Breast epithelium (tissue), 4 donors: Measurements from ENCODE around the gene ABHD5. TPM values are rescaled to one million over a fixed set of nuclear protein-coding genes. Genes with fewer than 3 reads are reported as not detected.

Experiments
- DNase-seq, 2 donors: peaks; one replicate each; pipeline ENCODE4 v3.0.0-alpha.2; 2019; ENCODE audit warnings: low spot score in 2 of 2
- H3K27ac ChIP-seq, 2 donors: fragments of 200-600 bp; sonication (generic) in 1 of 2; one replicate each; pipeline ENCODE4 v1.5.1; 2016 to 2019; ENCODE audit warnings: mild to moderate bottlenecking in 1 of 2
- H3K27me3 ChIP-seq, 2 donors: fragments of 200-600 bp; sonication (generic) in 1 of 2; one replicate each; pipeline versions ENCODE4 v1.5.1 to v1.6.0; 2017 to 2019; ENCODE audit warnings: control low read depth in 1 of 2, mild to moderate bottlenecking in 1 of 2
- H3K36me3 ChIP-seq: fragments of 200-600 bp; one replicate; pipeline ENCODE4 v1.5.1; 2019
- H3K4me1 ChIP-seq, 2 donors: fragments of 200-600 bp; sonication (generic); one replicate each; pipeline ENCODE4 v1.5.1; 2016 to 2019; ENCODE audit warnings: control low read depth in 1 of 2
- H3K4me3 ChIP-seq, 3 donors: fragments of 200-600 bp; sonication (generic); 1 replicate in 2 of 3; 2 replicates in 1 of 3; pipeline ENCODE4 v1.5.1; 2016 to 2019; ENCODE audit warnings: mild to moderate bottlenecking in 3 of 3, moderate library complexity in 2 of 3
- H3K9me3 ChIP-seq, 2 donors: fragments of 200-600 bp; sonication (generic) in 1 of 2; one replicate each; pipeline ENCODE4 v1.5.1; 2016 to 2019; ENCODE audit warnings: control low read depth in 1 of 2
- POLR2A ChIP-seq: fragments of 450-650 bp; IDR thresholded peaks from one replicate; pipeline ENCODE4 v1.6.1; 2016; ENCODE audit warnings: antibody characterized with exemption, mild to moderate bottlenecking, moderate library complexity
- POLR2AphosphoS5 ChIP-seq, 3 donors: sonication (generic); formaldehyde crosslinking; IDR thresholded peaks; one replicate each; pipeline ENCODE4 v1.6.1; 2017; ENCODE audit warnings: antibody characterized with exemption in 3 of 3
- intact Hi-C: fragments of 100-400 bp; cut with DNase I; formaldehyde crosslinking; loops from one replicate; pipeline ENCODE4 v1.15.1; 2023; ENCODE audit warnings: low total_unique reads
- total RNA-seq, 3 donors: library from RNA; depleted of rRNA; stranded (reverse); fragments of >200 nt; gene quantifications; one replicate each; pipeline ENCODE4 v1.1.0, GENCODE V29; 2016
- TF ChIP-seq, protein P1 (sequence below), 3 donors: fragments of 450-650 bp; IDR thresholded peaks; one replicate each; pipeline ENCODE4 v1.5.1; 2016 to 2017; ENCODE audit warnings: antibody characterized with exemption in 3 of 3, mild to moderate bottlenecking in 3 of 3, moderate library complexity in 3 of 3

Gene ABHD5
- total RNA-seq, 3 donors from 2014 or later: 40.0 to 99.9 (median 47.9) TPM

DNA sequence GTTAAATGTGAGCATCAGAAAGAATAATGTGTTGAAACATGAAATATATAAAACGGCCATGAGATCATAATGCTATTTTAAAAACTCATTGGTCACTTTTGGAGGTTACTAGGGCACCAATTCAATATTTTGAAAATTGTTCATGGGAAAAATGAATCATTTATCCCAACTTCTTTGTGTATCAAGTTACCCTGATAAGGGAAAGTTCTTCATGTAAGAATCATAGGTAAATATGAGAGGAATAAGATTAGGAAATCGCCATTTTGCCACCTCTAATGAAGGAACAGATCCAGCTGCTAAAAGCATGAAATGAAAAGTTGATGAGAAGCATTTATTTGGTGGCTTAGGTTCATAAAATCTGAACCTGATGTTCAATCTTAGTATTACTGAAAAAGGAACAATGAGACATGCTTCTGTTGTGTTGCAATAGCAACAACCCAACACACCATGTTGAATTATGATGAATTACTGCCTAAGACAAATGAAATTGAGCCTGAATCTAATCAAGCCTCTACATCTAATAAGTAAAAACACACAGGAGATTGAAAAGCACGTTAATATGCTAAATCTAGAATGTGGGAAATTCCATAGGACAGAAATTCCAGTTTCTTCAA is 32.5 kb downstream of the ABHD5 start:
- H3K9me3 ChIP-seq: no peaks in the 10 kb centered on the region
- no peaks in the 10 kb centered on the region for H3K27me3 ChIP-seq
- TF ChIP-seq POLR2A: no peak
- TF ChIP-seq POLR2AphosphoS5 (IDR thresholded peaks at IDR 0.05): no peak
- TF ChIP-seq, protein P1, sequence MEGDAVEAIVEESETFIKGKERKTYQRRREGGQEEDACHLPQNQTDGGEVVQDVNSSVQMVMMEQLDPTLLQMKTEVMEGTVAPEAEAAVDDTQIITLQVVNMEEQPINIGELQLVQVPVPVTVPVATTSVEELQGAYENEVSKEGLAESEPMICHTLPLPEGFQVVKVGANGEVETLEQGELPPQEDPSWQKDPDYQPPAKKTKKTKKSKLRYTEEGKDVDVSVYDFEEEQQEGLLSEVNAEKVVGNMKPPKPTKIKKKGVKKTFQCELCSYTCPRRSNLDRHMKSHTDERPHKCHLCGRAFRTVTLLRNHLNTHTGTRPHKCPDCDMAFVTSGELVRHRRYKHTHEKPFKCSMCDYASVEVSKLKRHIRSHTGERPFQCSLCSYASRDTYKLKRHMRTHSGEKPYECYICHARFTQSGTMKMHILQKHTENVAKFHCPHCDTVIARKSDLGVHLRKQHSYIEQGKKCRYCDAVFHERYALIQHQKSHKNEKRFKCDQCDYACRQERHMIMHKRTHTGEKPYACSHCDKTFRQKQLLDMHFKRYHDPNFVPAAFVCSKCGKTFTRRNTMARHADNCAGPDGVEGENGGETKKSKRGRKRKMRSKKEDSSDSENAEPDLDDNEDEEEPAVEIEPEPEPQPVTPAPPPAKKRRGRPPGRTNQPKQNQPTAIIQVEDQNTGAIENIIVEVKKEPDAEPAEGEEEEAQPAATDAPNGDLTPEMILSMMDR (IDR thresholded peaks at IDR 0.05): no peak
- H3K4me1 ChIP-seq: no peaks in the 10 kb centered on the region
- intact Hi-C loops: no loop called here
- peaks cover 6% of the 10 kb centered on the region for H3K36me3 ChIP-seq
- H3K27ac ChIP-seq: no peak overlapping the region
- DNase-seq: no peak
- no peak overlapping the region for H3K4me3 ChIP-seq

DNA sequence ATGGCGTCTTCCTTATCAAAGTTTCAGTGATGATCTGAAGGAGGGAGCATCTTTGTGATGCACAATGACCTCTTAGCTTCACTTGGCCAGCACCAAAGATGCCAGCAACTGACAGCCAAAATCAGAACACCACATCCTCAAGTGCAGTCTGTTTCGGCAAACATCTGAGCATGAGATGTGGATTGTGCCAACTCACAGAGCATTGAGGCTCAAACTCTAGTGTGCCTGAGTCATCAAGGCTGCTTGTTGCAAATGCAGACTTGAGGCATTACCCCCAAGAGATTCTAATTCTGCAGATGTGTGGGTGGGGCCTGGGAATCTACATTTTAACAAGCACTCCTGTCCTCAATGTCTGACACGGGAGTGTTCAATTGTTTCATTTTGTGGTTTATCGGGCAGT is 35.8 kb downstream of the ABHD5 start:
- DNase-seq: no peak
- no peaks in the 10 kb centered on the region for H3K36me3 ChIP-seq
- intact Hi-C loops: no loop called here

DNA sequence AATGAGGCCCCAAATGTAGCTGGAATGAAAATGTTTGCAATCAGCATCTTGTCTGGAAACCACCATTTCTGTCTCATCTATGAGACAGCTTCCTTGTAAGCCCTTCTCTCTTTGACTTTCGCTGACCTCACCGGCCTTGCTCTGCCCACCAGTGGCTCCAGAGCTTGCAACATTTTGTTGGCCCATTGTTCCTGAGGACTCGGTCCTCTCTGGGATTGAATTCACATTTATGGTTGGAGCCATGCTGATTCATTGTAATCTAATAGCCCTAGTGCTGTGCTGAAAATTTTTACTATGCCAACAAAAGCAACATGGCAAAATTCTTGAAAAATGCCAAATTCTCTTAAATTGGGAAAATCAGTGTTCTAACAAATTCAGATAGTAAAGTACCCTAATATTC is 37.2 kb downstream of the ABHD5 start:
- intact Hi-C loops: no loop called here
- H3K36me3 ChIP-seq: no peaks in the 10 kb centered on the region
- TF ChIP-seq POLR2A (no peak), POLR2AphosphoS5 (IDR thresholded peaks at IDR 0.05) (no peak)
- TF ChIP-seq, protein P1 (IDR thresholded peaks at IDR 0.05): no peak
- H3K4me1 ChIP-seq: no peaks in the 10 kb centered on the region
- H3K27ac ChIP-seq: no peak overlapping the region
- DNase-seq: no peak
- no peak overlapping the region for H3K4me3 ChIP-seq
- H3K9me3 ChIP-seq: no peaks in the 10 kb centered on the region
- no peaks in the 10 kb centered on the region for H3K27me3 ChIP-seq

More for the DNA sequence above, 35.8 kb downstream of the ABHD5 start:
- Histone ChIP-seq H3K9me3 (no peaks in the 10 kb centered on the region), H3K4me1 (no peaks in the 10 kb centered on the region), H3K27ac (no peak overlapping the region), H3K27me3 (no peaks in the 10 kb centered on the region), H3K4me3 (no peak overlapping the region)
- TF ChIP-seq POLR2AphosphoS5 (IDR thresholded peaks at IDR 0.05) (no peak), POLR2A (no peak)
- TF ChIP-seq, protein P1 (IDR thresholded peaks at IDR 0.05): no peak

DNA sequence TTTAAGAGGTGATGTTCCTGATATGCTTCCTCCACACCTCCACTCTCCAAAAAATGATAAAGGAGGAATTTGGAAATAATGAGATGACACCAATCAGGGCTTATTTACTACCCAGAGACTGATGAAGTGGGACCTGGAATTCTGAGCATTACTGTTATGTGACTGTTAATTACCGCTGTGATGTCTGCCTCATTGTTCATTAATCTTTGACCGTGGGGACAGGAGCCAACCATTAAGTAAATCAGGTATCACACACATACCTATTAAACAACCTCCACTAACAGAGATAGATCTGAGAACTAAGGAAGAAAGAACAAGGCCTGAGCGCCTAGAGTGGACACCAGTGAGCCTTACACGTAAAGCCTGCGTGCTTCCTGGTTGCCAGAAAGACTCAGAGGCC is 37.7 kb downstream of the ABHD5 start:
- Histone ChIP-seq H3K36me3 (no peaks in the 10 kb centered on the region), H3K27me3 (no peaks in the 10 kb centered on the region), H3K27ac (no peak overlapping the region), H3K4me3 (no peak overlapping the region), H3K4me1 (no peaks in the 10 kb centered on the region), H3K9me3 (no peaks in the 10 kb centered on the region)
- DNase-seq: no peak
- TF ChIP-seq POLR2AphosphoS5 (IDR thresholded peaks at IDR 0.05) (no peak), POLR2A (no peak)
- TF ChIP-seq, protein P1 (IDR thresholded peaks at IDR 0.05): no peak
- intact Hi-C loops: no loop called here

DNA sequence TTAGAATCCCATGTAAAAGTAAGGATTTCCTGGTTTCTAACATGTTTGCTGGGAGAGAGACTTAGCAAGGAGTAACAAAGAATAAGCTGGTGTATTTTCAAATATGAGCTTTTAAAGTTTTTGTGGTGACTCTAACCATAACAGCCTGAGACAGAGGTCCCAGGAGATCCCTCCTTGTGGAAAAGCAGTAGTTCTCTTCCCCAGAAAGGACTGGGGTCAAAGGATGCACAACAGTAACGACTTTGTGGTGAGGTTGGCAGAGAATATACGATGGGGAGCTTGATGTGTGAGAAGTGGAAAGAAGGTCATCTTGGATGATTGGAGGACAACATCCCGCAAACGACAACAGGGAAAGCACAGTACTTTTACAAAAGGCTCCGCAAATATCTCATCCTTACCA is 38.2 kb downstream of the ABHD5 start:
- intact Hi-C loops: no loop called here
- Histone ChIP-seq H3K4me1 (no peaks in the 10 kb centered on the region), H3K27me3 (no peaks in the 10 kb centered on the region), H3K9me3 (no peaks in the 10 kb centered on the region), H3K4me3 (no peak overlapping the region), H3K36me3 (no peaks in the 10 kb centered on the region), H3K27ac (no peak overlapping the region)
- TF ChIP-seq, protein P1 (IDR thresholded peaks at IDR 0.05): no peak
- TF ChIP-seq POLR2AphosphoS5 (IDR thresholded peaks at IDR 0.05): no peak
- TF ChIP-seq POLR2A: no peak
- no peak for DNase-seq
